PFSK-1 (cell line): ENCODE results near the gene CDK13.

Experiments
- FOXP2 ChIP-seq: optimal IDR thresholded peaks from 2 replicates; pipeline ENCODE3; 2011; ENCODE audit warnings: borderline replicate concordance, control low read depth, inconsistent platforms; ENCODE audit not compliant: insufficient read depth; ENCODE audit errors: extremely low read length, extremely low read depth
- POLR2AphosphoS5 ChIP-seq: IDR thresholded peaks from 2 replicates; pipeline ENCODE4 v1.6.1; 2012; ENCODE audit warnings: low read depth, mild to moderate bottlenecking, control low read depth, low read length, moderate library complexity
- REST ChIP-seq, 2 experiments: IDR thresholded peaks; 2 replicates each; pipeline versions ENCODE4 v1.6.1 to v1.8.0; 2011 to 2012; ENCODE audit warnings: low read depth in 2 of 2, low read length in 2 of 2, control low read depth in 1 of 2, inconsistent platforms in 1 of 2, mild to moderate bottlenecking in 1 of 2, moderate library complexity in 1 of 2; ENCODE audit not compliant: insufficient read depth in 1 of 2
- SIN3A ChIP-seq: IDR thresholded peaks from 2 replicates; pipeline ENCODE4 v1.6.1; 2012; ENCODE audit warnings: mild to moderate bottlenecking, low read length, moderate library complexity, borderline replicate concordance; ENCODE audit not compliant: insufficient read depth
- TAF1 ChIP-seq: IDR thresholded peaks from 2 replicates; pipeline ENCODE4 v1.6.1; 2012; ENCODE audit warnings: low read length, control low read depth, borderline replicate concordance; ENCODE audit not compliant: insufficient read depth

CDK13 gene

GRCh38 chr7:40135317-40135610, 185.2 kb downstream of the CDK13 start:
- TF ChIP-seq TAF1 (no peak), FOXP2 (no peak), REST (IDR thresholded peaks at IDR 0.05; ENCODE audit: insufficient read depth in 1 of 2, low read depth in 2 of 2, low read length in 2 of 2) (no peak)

GRCh38 chr7:40137563-40137962, 187.5 kb downstream of the CDK13 start:
- no peak for TF ChIP-seq TAF1
- TF ChIP-seq SIN3A, result no peak
- no peak for TF ChIP-seq FOXP2
- TF ChIP-seq POLR2AphosphoS5, result no peak
- no peak for TF ChIP-seq REST (IDR thresholded peaks at IDR 0.05; ENCODE audit: insufficient read depth in 1 of 2, low read depth in 2 of 2, low read length in 2 of 2)

GRCh38 chr7:40138973-40139372, 188.9 kb downstream of the CDK13 start:
- TF ChIP-seq SIN3A, result no peak
- no peak for TF ChIP-seq REST (IDR thresholded peaks at IDR 0.05; ENCODE audit: insufficient read depth in 1 of 2, low read depth in 2 of 2, low read length in 2 of 2)
- no peak for TF ChIP-seq FOXP2
- TF ChIP-seq POLR2AphosphoS5, result no peak
- TF ChIP-seq TAF1, result no peak

GRCh38 chr7:40147371-40148246, 197.6 kb downstream of the CDK13 start:
- no peak for TF ChIP-seq SIN3A
- TF ChIP-seq FOXP2, result no peak
- TF ChIP-seq REST (IDR thresholded peaks at IDR 0.05; ENCODE audit: insufficient read depth in 1 of 2, low read depth in 2 of 2, low read length in 2 of 2), result no peak
- TF ChIP-seq POLR2AphosphoS5, result no peak
- no peak for TF ChIP-seq TAF1
